Left lung (tissue), 10 donors: ENCODE results near the gene LINGO3. TPM values are rescaled to one million over a fixed set of nuclear protein-coding genes. Genes with fewer than 3 reads are reported as not detected.

Source experiments
- ATAC-seq: fragments of 200-7000 bp; cut with Tn5 transposase; one replicate; pipeline ENCODE4 v1.9.1; 2020; ENCODE audit warnings: moderate library complexity
- DNase-seq, 4 donors: peaks; one replicate each; pipeline ENCODE4 v3.0.0-alpha.2; 2013 to 2020
- H3K27ac ChIP-seq, 2 donors: fragments of 200-600 bp; sonication (generic) in 1 of 2; one replicate each; pipeline versions ENCODE4 v1.5.0 to v1.8.0; 2020 to 2021
- H3K27me3 ChIP-seq, 2 donors: fragments of 200-600 bp; sonication (generic) in 1 of 2; one replicate each; pipeline versions ENCODE4 v1.5.0 to v1.8.0; 2020 to 2021
- H3K36me3 ChIP-seq, 2 donors: fragments of 200-600 bp; sonication (generic) in 1 of 2; one replicate each; pipeline versions ENCODE4 v1.5.0 to v1.8.0; 2020 to 2021
- H3K4me1 ChIP-seq, 2 donors: fragments of 200-600 bp; one replicate each; pipeline ENCODE4 v1.8.0; 2021
- H3K4me3 ChIP-seq, 2 donors: fragments of 200-600 bp; sonication (generic) in 1 of 2; one replicate each; pipeline versions ENCODE4 v1.5.0 to v1.8.0; 2020 to 2021; ENCODE audit warnings: mild to moderate bottlenecking in 1 of 2
- H3K9me3 ChIP-seq, 2 donors: fragments of 200-600 bp; sonication (generic) in 1 of 2; one replicate each; pipeline versions ENCODE4 v1.5.0 to v1.8.0; 2020 to 2021
- intact Hi-C, 2 donors: fragments of 100-400 bp; cut with DNase I; formaldehyde crosslinking; loops; one replicate each; pipeline versions ENCODE4 v1.11.2 to v1.14.2; 2022
- polyA plus RNA-seq, 6 donors: library from polyadenylated mRNA; unstranded; fragments of 120-200 nt; gene quantifications; one replicate each; pipeline ENCODE4 v1.2.1, GENCODE V29; 2013; ENCODE audit not compliant: insufficient read length in 6 of 6
- total RNA-seq, 2 donors: library from RNA; stranded (reverse); fragmentation: NEBNext Ultra II Directional; extraction: Animal tissue kit (Norgen Biotek cat#: 25700); gene quantifications; one replicate each; pipeline ENCODE4 v1.2.1, GENCODE V29; 2021
- TF ChIP-seq, protein P1 (sequence below), 2 donors: fragments of 200-600 bp; sonication (generic) in 1 of 2; IDR thresholded peaks; one replicate each; pipeline versions ENCODE4 v1.5.0 to v1.8.0; 2021; ENCODE audit warnings: antibody characterized with exemption in 2 of 2
- donor health status: DM: no; HTN: yes; CAD: no.
- donor health status: DM: no; HTN: no; CAD: no.

Gene LINGO3
- total and polyA plus RNA-seq, 8 donors, result 0.10 to 0.17 (median 0.16) TPM; not detected in 5

DNA sequence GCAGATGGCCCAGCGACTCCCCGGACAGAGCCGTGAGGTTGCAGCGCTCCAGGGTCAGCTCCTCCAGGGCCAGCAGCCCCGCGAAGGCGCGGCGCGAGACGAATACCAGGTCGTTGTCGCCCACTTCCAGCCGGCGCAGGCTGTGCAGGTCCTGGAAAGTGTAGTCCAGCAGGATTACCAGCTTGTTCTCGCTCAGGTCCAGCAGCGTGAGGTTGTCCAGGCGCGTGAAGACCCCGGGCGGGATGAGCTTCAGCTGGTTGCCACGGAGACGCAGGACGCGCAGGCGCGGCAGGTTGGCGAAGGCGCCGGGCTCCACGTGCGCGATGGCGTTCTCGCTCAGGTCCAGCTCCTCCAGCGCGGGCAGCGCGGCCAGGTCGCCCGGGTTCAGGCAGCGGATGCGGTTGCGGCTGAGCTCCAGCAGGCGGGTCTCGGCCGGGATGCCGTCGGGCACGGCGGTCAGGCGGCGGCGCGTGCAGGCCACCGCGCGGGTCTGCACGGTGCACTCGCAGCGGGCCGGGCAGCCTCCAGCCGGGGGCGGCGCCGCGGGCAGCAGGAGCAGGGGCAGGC, 16.7 kb downstream of the LINGO3 start:
- TF ChIP-seq, protein P1, sequence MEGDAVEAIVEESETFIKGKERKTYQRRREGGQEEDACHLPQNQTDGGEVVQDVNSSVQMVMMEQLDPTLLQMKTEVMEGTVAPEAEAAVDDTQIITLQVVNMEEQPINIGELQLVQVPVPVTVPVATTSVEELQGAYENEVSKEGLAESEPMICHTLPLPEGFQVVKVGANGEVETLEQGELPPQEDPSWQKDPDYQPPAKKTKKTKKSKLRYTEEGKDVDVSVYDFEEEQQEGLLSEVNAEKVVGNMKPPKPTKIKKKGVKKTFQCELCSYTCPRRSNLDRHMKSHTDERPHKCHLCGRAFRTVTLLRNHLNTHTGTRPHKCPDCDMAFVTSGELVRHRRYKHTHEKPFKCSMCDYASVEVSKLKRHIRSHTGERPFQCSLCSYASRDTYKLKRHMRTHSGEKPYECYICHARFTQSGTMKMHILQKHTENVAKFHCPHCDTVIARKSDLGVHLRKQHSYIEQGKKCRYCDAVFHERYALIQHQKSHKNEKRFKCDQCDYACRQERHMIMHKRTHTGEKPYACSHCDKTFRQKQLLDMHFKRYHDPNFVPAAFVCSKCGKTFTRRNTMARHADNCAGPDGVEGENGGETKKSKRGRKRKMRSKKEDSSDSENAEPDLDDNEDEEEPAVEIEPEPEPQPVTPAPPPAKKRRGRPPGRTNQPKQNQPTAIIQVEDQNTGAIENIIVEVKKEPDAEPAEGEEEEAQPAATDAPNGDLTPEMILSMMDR (IDR thresholded peaks at IDR 0.05), result no peak
- H3K4me3 ChIP-seq, result peak overlapping the region; percentile 27 to 69
- H3K27ac ChIP-seq, result peak overlapping the region in 1 of 2 donors; percentile 96
- H3K36me3 ChIP-seq, result peaks cover 0 to 18% of the 10 kb centered on the region in 2 donors
- peaks cover 44 to 86% of the 10 kb centered on the region in 2 donors for H3K27me3 ChIP-seq
- no peaks in the 10 kb centered on the region for H3K9me3 ChIP-seq
- H3K4me1 ChIP-seq, result peaks cover 17 to 85% of the 10 kb centered on the region in 2 donors
- DNase-seq (peak in 1 of 4 donors; percentile 84), ATAC-seq (no peak)
- intact Hi-C loops, result no loop called here

DNA sequence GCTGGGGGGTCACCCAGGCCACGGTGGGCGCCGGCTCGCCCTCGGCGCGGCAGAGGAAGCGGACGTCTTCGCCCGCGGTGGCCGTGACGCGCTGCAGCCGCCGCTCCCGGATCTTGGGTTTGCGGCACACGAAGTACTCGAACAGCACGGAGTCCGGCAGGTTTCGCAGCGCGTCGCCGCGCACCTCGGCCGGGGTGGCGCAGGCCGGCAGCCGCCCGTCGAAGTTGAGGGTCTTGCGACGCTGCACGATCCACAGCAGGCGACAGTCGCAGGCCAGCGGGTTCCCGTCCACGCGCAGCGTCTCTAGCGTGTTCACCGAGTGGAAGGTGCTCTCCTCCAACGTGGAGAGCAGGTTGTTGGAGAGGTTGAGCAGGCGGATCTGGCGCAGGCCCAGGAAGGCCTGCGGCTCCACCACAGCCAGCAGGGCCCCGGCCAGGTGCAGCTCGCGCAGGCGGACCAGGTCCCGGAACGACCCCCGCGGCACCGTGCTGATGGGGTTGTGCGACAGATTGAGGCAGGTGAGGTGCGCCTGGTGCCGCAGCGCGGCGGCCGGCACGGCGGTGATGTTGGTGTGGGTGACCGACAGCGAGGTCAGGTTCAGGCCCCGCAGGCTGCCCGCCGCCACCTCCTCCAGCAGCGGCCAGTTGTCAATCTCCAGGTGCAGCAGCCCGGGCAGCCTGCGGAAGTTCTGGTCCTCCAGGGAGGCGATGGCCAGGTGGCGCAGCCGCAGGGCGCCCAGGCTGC, 17.3 kb downstream of the LINGO3 start:
- peak overlapping the region; percentile 26 to 96 for H3K27ac ChIP-seq

DNA sequence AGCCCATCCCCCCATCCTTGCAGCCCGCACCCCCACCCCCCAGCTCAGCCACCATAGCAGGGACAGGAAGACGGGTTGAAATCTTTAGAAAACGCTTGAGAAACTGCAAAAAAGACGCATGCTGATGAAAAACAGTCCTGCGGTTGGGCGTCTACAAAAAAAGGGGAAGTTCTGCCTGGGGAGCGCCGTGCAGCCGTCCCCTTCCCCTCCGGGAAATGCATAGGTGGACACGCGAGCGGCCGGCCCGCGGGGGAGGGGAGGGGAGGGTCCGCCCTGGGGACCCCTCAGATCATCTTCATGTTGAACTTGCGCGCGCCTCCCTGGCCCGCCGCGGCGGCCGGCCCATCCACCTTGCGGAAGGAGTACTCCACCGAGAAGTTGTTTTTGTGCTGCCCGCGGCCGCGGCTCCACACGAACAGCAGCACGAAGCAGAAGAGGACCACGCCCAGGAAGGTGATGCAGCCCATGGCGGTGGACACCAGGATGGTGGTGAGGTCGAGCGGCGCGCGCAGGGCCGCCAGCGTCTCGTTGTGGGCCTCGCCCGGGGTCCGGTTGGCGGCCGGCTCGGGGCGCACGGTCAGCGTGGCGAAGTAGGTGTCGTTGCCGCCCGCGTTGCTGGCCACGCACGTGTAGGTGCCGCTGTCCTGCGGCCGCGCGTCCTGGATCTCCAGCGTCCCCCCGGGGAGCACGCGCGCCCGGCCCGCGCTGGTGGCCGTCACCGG, 18.1 kb downstream of the LINGO3 start:
- TF ChIP-seq, protein P1 (IDR thresholded peaks at IDR 0.05), result no peak
- Histone ChIP-seq H3K4me1 (peaks cover 17 to 89% of the 10 kb centered on the region in 2 donors), H3K4me3 (peak overlapping the region; percentile 27 to 69), H3K9me3 (no peaks in the 10 kb centered on the region), H3K36me3 (peaks cover 0 to 6% of the 10 kb centered on the region in 2 donors), H3K27ac (peak overlapping the region; percentile 36 to 96), H3K27me3 (peaks cover 44 to 74% of the 10 kb centered on the region in 2 donors)
- DNase-seq (peak in 2 of 4 donors; percentile 73 to 91), ATAC-seq (peak; percentile 59)
- intact Hi-C loops, result no loop called here

More for the DNA sequence above, 17.3 kb downstream of the LINGO3 start:
- peak; percentile 5 for ATAC-seq
- peak in 1 of 4 donors; percentile 85 for DNase-seq
- TF ChIP-seq, protein P1 (IDR thresholded peaks at IDR 0.05), result no peak
- Histone ChIP-seq H3K4me3 (peak overlapping the region; percentile 27 to 69), H3K9me3 (no peaks in the 10 kb centered on the region), H3K36me3 (peaks cover 0 to 13% of the 10 kb centered on the region in 2 donors), H3K4me1 (peaks cover 17 to 89% of the 10 kb centered on the region in 2 donors), H3K27me3 (peaks cover 44 to 81% of the 10 kb centered on the region in 2 donors)
- intact Hi-C loops, result no loop called here

DNA sequence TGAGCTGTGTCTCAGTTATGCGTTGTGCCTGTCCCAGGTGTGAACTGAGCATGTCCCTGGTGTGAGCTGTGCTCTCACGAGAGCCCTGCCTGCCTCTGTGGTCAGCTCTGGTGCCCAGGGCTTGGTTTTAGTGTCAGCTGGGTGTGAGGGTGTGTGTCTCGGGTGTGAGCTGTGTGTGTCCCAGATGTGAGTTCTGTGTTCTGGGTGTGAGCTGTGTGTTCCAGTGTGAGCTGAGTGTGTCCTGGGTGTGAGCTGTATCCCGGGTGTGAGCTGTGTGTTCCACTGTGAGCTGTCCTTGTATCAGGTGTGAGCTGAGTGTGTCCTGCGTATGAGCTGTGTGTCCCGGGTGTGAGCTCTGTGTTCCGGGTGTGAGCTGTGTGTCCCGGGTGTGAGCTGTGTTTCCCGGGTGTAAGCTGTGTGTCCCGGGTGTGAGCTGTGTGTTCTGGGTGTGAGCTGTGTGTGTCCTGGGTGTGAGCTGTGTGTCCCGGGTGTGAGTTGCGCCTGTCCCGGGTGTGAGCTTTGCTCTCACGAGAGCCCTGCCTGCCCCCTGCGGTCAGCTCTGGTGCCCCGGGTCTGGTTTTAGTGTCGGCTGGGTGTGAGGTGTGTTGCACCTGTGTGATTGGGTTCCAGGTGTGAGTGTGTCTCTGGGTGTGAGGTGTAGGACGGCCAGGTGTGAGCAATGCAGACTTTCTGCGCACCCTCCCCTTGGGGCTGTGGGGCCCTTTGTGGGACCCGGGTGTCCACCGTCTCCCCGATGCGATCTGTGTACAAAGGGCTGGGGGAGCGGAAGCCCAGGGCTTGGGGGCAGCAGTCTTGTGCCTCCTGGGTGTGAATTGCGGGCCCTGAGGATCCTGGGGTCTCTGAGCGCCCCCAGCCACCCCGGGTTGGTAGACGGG, 18.9 kb downstream of the LINGO3 start:
- Histone ChIP-seq H3K4me1 (peaks cover 17 to 89% of the 10 kb centered on the region in 2 donors), H3K36me3 (peaks cover 0 to 5% of the 10 kb centered on the region in 2 donors), H3K27ac (peak overlapping the region; percentile 36 to 96), H3K4me3 (peak overlapping the region in 1 of 2 donors; percentile 69), H3K27me3 (peaks cover 44 to 66% of the 10 kb centered on the region in 2 donors), H3K9me3 (no peaks in the 10 kb centered on the region)
- intact Hi-C loops, result no loop called here
- TF ChIP-seq, protein P1 (IDR thresholded peaks at IDR 0.05), result no peak
- ATAC-seq, result no peak
- peak in 1 of 4 donors; percentile 82 for DNase-seq
